Fibroblast of mammary gland (primary cell): ENCODE results near the gene CYREN.

Source experiments
- DNase-seq: peaks from one replicate; pipeline ENCODE4 v3.0.0-alpha.2; 2010; ENCODE audit warnings: low read depth
- H3K4me3 ChIP-seq: 2 replicates; pipeline ENCODE4 v1.5.1; 2011; ENCODE audit warnings: low read depth, mild to moderate bottlenecking, low read length, moderate library complexity; ENCODE audit not compliant: control insufficient read depth
- TF ChIP-seq, protein P1 (sequence below): conservative IDR thresholded peaks from 2 replicates; pipeline ENCODE4 v1.5.1; 2011; ENCODE audit warnings: low read depth, low read length, inconsistent platforms; ENCODE audit not compliant: control insufficient read depth, insufficient read depth

CYREN gene

DNA sequence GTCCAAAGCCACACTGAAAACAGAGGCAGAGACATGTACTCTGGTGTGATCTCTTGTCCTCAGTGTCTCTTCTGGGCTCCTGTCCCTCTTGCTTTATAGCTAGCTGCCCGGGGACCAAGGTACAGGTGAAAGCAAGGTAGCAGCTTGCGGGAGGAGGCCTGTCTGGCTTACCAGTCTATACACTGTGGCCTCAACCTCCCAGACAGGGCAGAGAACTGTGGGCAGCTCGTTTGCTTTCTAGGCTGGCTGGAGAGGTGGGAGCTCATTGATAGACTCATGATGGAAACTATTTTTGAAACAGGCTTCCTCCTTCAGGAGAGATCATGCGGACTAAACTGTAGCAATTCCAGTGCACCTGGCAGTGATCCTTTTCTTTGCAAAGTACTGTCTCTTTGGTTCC is 4.6 kb downstream of the CYREN start:
- H3K4me3 ChIP-seq, result no peak overlapping the region
- TF ChIP-seq, protein P1, sequence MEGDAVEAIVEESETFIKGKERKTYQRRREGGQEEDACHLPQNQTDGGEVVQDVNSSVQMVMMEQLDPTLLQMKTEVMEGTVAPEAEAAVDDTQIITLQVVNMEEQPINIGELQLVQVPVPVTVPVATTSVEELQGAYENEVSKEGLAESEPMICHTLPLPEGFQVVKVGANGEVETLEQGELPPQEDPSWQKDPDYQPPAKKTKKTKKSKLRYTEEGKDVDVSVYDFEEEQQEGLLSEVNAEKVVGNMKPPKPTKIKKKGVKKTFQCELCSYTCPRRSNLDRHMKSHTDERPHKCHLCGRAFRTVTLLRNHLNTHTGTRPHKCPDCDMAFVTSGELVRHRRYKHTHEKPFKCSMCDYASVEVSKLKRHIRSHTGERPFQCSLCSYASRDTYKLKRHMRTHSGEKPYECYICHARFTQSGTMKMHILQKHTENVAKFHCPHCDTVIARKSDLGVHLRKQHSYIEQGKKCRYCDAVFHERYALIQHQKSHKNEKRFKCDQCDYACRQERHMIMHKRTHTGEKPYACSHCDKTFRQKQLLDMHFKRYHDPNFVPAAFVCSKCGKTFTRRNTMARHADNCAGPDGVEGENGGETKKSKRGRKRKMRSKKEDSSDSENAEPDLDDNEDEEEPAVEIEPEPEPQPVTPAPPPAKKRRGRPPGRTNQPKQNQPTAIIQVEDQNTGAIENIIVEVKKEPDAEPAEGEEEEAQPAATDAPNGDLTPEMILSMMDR, result no peak
- DNase-seq, result no peak

DNA sequence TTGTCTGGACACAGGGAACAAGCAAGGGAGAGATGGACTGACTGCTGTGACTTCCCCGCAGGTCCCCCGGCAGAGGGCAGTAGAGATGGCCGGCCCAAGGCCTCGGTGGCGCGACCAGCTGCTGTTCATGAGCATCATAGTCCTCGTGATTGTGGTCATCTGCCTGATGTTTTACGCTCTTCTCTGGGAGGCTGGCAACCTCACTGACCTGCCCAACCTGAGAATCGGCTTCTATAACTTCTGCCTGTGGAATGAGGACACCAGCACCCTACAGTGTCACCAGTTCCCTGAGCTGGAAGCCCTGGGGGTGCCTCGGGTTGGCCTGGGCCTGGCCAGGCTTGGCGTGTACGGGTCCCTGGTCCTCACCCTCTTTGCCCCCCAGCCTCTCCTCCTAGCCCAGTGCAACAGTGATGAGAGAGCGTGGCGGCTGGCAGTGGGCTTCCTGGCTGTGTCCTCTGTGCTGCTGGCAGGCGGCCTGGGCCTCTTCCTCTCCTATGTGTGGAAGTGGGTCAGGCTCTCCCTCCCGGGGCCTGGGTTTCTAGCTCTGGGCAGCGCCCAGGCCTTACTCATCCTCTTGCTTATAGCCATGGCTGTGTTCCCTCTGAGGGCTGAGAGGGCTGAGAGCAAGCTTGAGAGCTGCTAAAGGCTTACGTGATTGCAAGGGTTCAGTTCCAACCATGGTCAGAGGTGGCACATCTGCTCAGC is 6.0 kb downstream of the CYREN start:
- peak; percentile 87 for DNase-seq
- TF ChIP-seq, protein P1, result peak; percentile 19
- no peak overlapping the region for H3K4me3 ChIP-seq

DNA sequence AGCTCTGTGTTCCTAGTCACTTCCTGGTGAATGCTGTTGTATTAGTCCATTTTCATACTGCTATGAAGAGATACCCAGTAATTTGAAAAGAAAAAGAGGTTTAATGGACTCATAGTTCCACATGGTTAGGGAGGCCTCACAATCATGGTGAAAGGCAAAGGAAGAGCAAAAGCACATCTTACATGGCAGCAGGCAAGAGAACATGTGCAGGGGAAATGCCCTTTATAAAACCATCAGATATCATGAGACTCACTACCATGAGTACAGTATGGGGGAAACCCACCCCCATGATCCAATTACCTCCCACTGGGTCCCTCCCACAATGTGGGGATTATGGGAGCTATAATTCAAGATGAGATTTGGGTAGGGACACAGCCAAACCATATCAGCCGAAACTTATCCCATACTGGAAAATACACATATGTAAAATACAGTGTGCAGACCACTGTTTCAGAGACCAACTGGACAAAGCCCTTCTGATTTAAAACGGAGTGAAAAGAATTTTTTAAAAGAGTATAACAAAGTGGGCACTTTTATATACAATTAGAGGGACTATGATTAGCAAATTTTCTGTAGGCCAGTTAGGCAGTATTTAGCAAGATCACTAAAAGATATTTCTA is 8.0 kb downstream of the CYREN start:
- TF ChIP-seq, protein P1, result no peak
- no peak for DNase-seq
- H3K4me3 ChIP-seq, result no peak overlapping the region

DNA sequence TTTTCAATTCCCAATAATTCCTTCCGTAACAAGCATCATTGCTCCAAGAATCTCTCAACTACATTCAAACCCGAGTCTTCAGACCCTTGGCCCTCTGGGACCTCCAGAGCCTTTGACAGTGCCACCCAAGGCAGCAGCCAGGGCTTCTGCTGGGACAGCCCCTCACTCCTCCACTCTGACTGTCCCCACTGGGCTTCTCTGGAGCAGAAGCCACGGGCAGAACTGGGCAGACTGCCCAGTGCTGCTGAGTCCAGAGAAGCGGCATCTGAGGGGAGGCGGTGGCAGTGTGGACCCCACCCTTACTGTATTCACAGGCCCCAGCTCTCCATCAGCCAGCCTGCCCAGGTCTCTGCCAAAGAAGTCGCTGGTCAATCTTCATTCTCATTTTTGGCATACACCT is 8.8 kb downstream of the CYREN start:
- H3K4me3 ChIP-seq, result no peak overlapping the region
- TF ChIP-seq, protein P1, result no peak
- DNase-seq, result no peak

DNA sequence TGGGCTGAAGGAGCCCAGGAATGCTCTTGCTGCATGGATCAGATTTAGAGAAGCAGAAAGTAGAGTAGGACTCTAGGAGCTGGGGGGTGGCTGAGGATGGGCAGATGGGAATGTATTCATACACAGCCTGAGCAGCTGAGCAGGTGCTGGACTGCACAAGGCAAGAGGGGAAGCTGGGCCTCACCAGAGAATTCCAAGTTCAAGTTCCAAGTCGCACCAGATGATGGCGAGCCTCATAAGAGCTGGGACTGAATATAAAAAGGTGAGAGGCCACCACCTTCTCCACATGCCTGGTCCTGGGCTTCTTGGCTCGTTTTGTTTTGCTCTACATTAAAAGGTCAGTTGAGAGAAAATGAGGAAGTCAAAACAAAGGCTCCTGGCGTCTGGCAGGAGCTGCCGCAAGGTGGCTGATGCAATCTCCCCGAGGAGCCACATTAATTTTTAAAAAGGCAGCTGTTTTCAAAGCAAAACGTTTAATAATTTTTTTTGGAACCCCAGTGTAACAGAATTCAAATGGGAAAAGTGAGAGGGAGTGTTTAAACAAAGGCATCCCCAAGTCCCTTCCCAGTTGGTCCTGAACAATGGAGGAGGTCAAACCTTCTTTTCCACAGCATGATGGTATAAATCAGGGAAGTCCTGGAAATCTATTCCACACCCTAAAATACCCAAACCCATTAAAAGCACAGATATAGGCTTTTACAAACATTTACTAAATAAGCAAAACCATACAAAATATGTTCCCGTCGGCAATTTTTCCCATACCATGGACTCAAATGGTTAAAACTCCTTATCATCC is 9.5 kb downstream of the CYREN start:
- no peak overlapping the region for H3K4me3 ChIP-seq
- no peak for DNase-seq
- TF ChIP-seq, protein P1, result peak; percentile 3

DNA sequence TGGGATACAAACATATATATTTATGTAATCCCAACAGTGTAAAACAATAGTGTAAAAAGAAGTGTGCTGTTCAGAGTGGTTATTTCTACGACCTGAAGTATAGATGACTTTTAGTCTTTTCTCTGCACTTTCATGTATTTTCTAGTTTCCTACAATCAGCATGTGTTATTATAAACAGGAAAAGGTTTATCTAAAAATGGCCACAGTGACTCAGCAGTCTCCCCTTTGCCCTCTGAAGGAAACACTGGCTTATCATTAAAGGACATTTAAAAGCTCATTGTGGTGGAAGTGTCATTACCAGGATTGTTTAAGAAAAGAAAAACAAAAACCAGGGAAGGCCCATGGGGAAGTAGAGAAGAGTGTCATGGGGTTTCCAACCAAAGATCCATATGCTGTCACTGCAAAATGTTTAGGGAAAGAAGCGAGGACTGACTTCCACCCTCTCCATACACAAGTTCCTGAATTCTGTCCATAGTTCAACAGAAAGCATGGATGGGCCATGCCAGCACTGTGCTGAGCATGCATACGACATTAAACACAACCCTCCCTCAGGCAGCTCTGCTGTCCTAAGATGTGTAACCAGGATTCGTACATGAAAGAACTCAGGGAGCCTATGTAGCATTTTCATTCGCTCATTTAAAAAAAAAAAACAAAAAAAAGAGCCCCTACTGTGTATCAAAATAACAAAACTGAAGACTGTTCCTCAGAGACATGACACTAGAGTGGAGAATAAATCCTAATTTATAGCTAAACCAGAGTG is 10.2 kb downstream of the CYREN start:
- TF ChIP-seq, protein P1, result no peak
- peak; percentile 48 for DNase-seq
- no peak overlapping the region for H3K4me3 ChIP-seq
